Esophagus squamous epithelium (tissue), 5 donors: ENCODE data around the gene CACNA1B. TPM values are rescaled to one million over a fixed set of nuclear protein-coding genes. Genes with fewer than 3 reads are reported as not detected.

ENCODE experiments used
- DNase-seq: peaks from one replicate; lab custom pipeline; 2025; lab: John Stamatoyannopoulos, UW
- H3K27ac ChIP-seq, 4 donors: fragments of 200-600 bp; sonication (generic); one replicate each; pipeline ENCODE4 v1.5.1; 2016 to 2019; ENCODE audit warnings: mild to moderate bottlenecking in 1 of 4
- H3K27me3 ChIP-seq, 4 donors: fragments of 200-600 bp; sonication (generic); 1 replicate in 3 of 4; 2 replicates in 1 of 4; pipeline versions ENCODE4 v1.5.1 to v1.6.0; 2017 to 2021; ENCODE audit warnings: antibody characterized with exemption in 1 of 4
- H3K36me3 ChIP-seq, 3 donors: fragments of 200-600 bp; sonication (generic); one replicate each; pipeline ENCODE4 v1.5.1; 2016 to 2019
- H3K4me1 ChIP-seq, 3 donors: fragments of 200-600 bp; sonication (generic); one replicate each; pipeline ENCODE4 v1.5.1; 2017 to 2019
- H3K4me3 ChIP-seq, 4 donors: fragments of 200-600 bp; sonication (generic); 1 replicate in 3 of 4; 2 replicates in 1 of 4; pipeline ENCODE4 v1.5.1; 2016 to 2019; ENCODE audit warnings: mild to moderate bottlenecking in 2 of 4, moderate library complexity in 1 of 4
- H3K9me3 ChIP-seq, 3 donors: fragments of 200-600 bp; sonication (generic); one replicate each; pipeline ENCODE4 v1.5.1; 2016 to 2019
- CTCF ChIP-seq, 6 experiments: fragments of 450-650 bp in 4 of 6; fragments of 200-600 bp in 2 of 6; sonication (generic) in 2 of 6; IDR thresholded peaks; one replicate each; pipeline ENCODE4 v1.5.1; 2016 to 2019; ENCODE audit warnings: antibody characterized with exemption in 6 of 6, mild to moderate bottlenecking in 4 of 6, moderate library complexity in 4 of 6
- POLR2A ChIP-seq, 4 donors: fragments of 450-650 bp; IDR thresholded peaks; one replicate each; pipeline ENCODE4 v1.6.1; 2017; ENCODE audit warnings: antibody characterized with exemption in 4 of 4, mild to moderate bottlenecking in 4 of 4, moderate library complexity in 3 of 4
- WGBS, 2 donors: methylation state at CpG; one replicate each; pipeline ENCODE4 v1.1.5; 2018; 5-methylcytosine and 5-hydroxymethylcytosine counted together
- intact Hi-C: fragments of 100-400 bp; cut with DNase I; formaldehyde crosslinking; loops from one replicate; pipeline ENCODE4 v1.15.0; 2022
- total RNA-seq, 4 donors: library from RNA; depleted of rRNA; stranded (reverse); fragments of >200 nt; gene quantifications; one replicate each; pipeline ENCODE4 v1.1.0, GENCODE V29; 2016
- donor health status: DM: yes; HTN: yes; CAD: no.

CACNA1B gene
- total RNA-seq, 4 donors from 2014 or later = not detected

- DNase-seq = no peak
- Histone ChIP-seq H3K9me3 (no peaks in the 10 kb centered on the region), H3K4me3 (no peak overlapping the region), H3K36me3 (no peaks in the 10 kb centered on the region), H3K27me3 (peaks cover 0 to 55% (median 0%) of the 10 kb centered on the region in 4 donors), H3K4me1 (peaks cover 0 to 7% (median 0%) of the 10 kb centered on the region in 3 donors), H3K27ac (no peak overlapping the region)
- 81 to 82% methylated on average over 10 to 13 of the region's 22 CpGs for WGBS, 2 donors
- intact Hi-C loops = no loop called here
- TF ChIP-seq POLR2A (IDR thresholded peaks at IDR 0.05) = no peak
- no peak for TF ChIP-seq CTCF (IDR thresholded peaks at IDR 0.05)
Measured at GRCh38 chr9:137986268-137987099, 108.9 kb downstream of the CACNA1B start.

GRCh38 chr9:137987244-137988030 is 109.9 kb downstream of the CACNA1B start:
- Histone ChIP-seq H3K9me3 (no peaks in the 10 kb centered on the region), H3K4me3 (no peak overlapping the region), H3K4me1 (peaks cover 0 to 7% (median 0%) of the 10 kb centered on the region in 3 donors), H3K27ac (no peak overlapping the region), H3K27me3 (peaks cover 0 to 60% (median 0%) of the 10 kb centered on the region in 4 donors), H3K36me3 (no peaks in the 10 kb centered on the region)
- intact Hi-C loops = no loop called here
- no peak for TF ChIP-seq POLR2A (IDR thresholded peaks at IDR 0.05)
- no peak for TF ChIP-seq CTCF (IDR thresholded peaks at IDR 0.05)
- DNase-seq = no peak
- 73% methylated on average over 7 of the region's 10 CpGs for WGBS, 2 donors

GRCh38 chr9:137988051-137988450 is 110.5 kb downstream of the CACNA1B start:
- Histone ChIP-seq H3K4me3 (no peak overlapping the region), H3K27ac (no peak overlapping the region), H3K9me3 (no peaks in the 10 kb centered on the region), H3K36me3 (no peaks in the 10 kb centered on the region), H3K4me1 (peaks cover 0 to 7% (median 0%) of the 10 kb centered on the region in 3 donors), H3K27me3 (peaks cover 0 to 61% (median 0%) of the 10 kb centered on the region in 4 donors)
- WGBS, 2 donors = 73 to 89% methylated on average over 5 to 8 of the region's 8 CpGs
- intact Hi-C loops = no loop called here
- TF ChIP-seq POLR2A (IDR thresholded peaks at IDR 0.05) = no peak
- no peak for TF ChIP-seq CTCF (IDR thresholded peaks at IDR 0.05)
- no peak for DNase-seq

- peaks cover 0 to 60% (median 0%) of the 10 kb centered on the region in 4 donors for H3K27me3 ChIP-seq
- H3K4me1 ChIP-seq = peaks cover 0 to 7% (median 0%) of the 10 kb centered on the region in 3 donors
- no peak overlapping the region for H3K27ac ChIP-seq
- intact Hi-C loops = no loop called here
- DNase-seq = no peak
- H3K36me3 ChIP-seq = no peaks in the 10 kb centered on the region
- H3K9me3 ChIP-seq = no peaks in the 10 kb centered on the region
- TF ChIP-seq POLR2A (IDR thresholded peaks at IDR 0.05) = no peak
- no peak for TF ChIP-seq CTCF (IDR thresholded peaks at IDR 0.05)
- 71 to 86% methylated on average over 1 of the region's 1 CpG for WGBS, 2 donors
- no peak overlapping the region for H3K4me3 ChIP-seq
Measured at GRCh38 chr9:137988701-137989100, 111.1 kb downstream of the CACNA1B start.

- intact Hi-C loops = no loop called here
- no peak overlapping the region for H3K4me3 ChIP-seq
- TF ChIP-seq CTCF (IDR thresholded peaks at IDR 0.05) (no peak), POLR2A (IDR thresholded peaks at IDR 0.05) (no peak)
Measured at GRCh38 chr9:137989156-137989555, 111.6 kb downstream of the CACNA1B start.

More at GRCh38 chr9:137989156-137989555, 111.6 kb downstream of the CACNA1B start:
- 75 to 86% methylated on average over 7 of the region's 7 CpGs for WGBS, 2 donors
- no peaks in the 10 kb centered on the region for H3K36me3 ChIP-seq
- H3K27me3 ChIP-seq = peaks cover 0 to 56% (median 0%) of the 10 kb centered on the region in 4 donors
- H3K27ac ChIP-seq = no peak overlapping the region
- peaks cover 0 to 7% (median 0%) of the 10 kb centered on the region in 3 donors for H3K4me1 ChIP-seq
- no peak for DNase-seq
- no peaks in the 10 kb centered on the region for H3K9me3 ChIP-seq
